ENCODE measurements around the gene SSH2.
"Not testable (repeated sequence)": the region's sequence is repeated elsewhere in the genome, so short reads cannot be mapped to it uniquely, and the experiment has no call there.

The SSH2 gene

GRCh38 chr17:29725408-29725807 is 204.6 kb downstream of the SSH2 start:
- in situ Hi-C loops (cut with MboI; ENCODE audit: low pct_unique_long_range_greater_than_20kb, low sequenced_read_pairs); DNase-seq: not testable (repeated sequence)

- in situ Hi-C loops (cut with MboI; ENCODE audit: low pct_unique_long_range_greater_than_20kb, low sequenced_read_pairs): no loop called here
- peak; percentile 92 for DNase-seq
Measured at GRCh38 chr17:29723278-29724047, 206.6 kb downstream of the SSH2 start.

- peak; percentile 96 for DNase-seq
- in situ Hi-C loops (cut with MboI; ENCODE audit: low pct_unique_long_range_greater_than_20kb, low sequenced_read_pairs): no loop called here
Measured at GRCh38 chr17:29722411-29723198, 207.4 kb downstream of the SSH2 start.

- in situ Hi-C loops (cut with MboI; ENCODE audit: low pct_unique_long_range_greater_than_20kb, low sequenced_read_pairs): no loop called here
Measured at GRCh38 chr17:29720551-29720950, 209.5 kb downstream of the SSH2 start.

GRCh38 chr17:29719469-29719868 is 210.6 kb downstream of the SSH2 start:
- in situ Hi-C loops (cut with MboI; ENCODE audit: low pct_unique_long_range_greater_than_20kb, low sequenced_read_pairs): no loop called here
- DNase-seq: no peak

More at GRCh38 chr17:29720551-29720950, 209.5 kb downstream of the SSH2 start:
- DNase-seq: peak; percentile 56

GRCh38 chr17:29718446-29719039 is 211.5 kb downstream of the SSH2 start:
- in situ Hi-C loops (cut with MboI; ENCODE audit: low pct_unique_long_range_greater_than_20kb, low sequenced_read_pairs): no loop called here
- no peak for DNase-seq

- no peak for DNase-seq
- in situ Hi-C loops (cut with MboI; ENCODE audit: low pct_unique_long_range_greater_than_20kb, low sequenced_read_pairs): no loop called here
Measured at GRCh38 chr17:29717817-29718216, 212.2 kb downstream of the SSH2 start.

- in situ Hi-C loops (cut with MboI; ENCODE audit: low pct_unique_long_range_greater_than_20kb, low sequenced_read_pairs): no loop called here
Measured at GRCh38 chr17:29716566-29716965, 213.5 kb downstream of the SSH2 start.

GRCh38 chr17:29715680-29716079 is 214.3 kb downstream of the SSH2 start:
- no peak for DNase-seq
- in situ Hi-C loops (cut with MboI; ENCODE audit: low pct_unique_long_range_greater_than_20kb, low sequenced_read_pairs): no loop called here

More at GRCh38 chr17:29716566-29716965, 213.5 kb downstream of the SSH2 start:
- DNase-seq: no peak

- in situ Hi-C loops (cut with MboI; ENCODE audit: low pct_unique_long_range_greater_than_20kb, low sequenced_read_pairs): no loop called here
- no peak for DNase-seq
Measured at GRCh38 chr17:29714146-29714545, 215.9 kb downstream of the SSH2 start.

- no peak for DNase-seq
- in situ Hi-C loops (cut with MboI; ENCODE audit: low pct_unique_long_range_greater_than_20kb, low sequenced_read_pairs): no loop called here
Measured at GRCh38 chr17:29713626-29714025, 216.4 kb downstream of the SSH2 start.

- no peak for DNase-seq
- in situ Hi-C loops (cut with MboI; ENCODE audit: low pct_unique_long_range_greater_than_20kb, low sequenced_read_pairs): no loop called here
Measured at GRCh38 chr17:29711588-29712385, 218.2 kb downstream of the SSH2 start.

- no peak for DNase-seq
Measured at GRCh38 chr17:29710891-29711418, 219.1 kb downstream of the SSH2 start.

GRCh38 chr17:29710520-29710884 is 219.5 kb downstream of the SSH2 start:
- in situ Hi-C loops (cut with MboI; ENCODE audit: low pct_unique_long_range_greater_than_20kb, low sequenced_read_pairs): no loop called here
- no peak for DNase-seq

More at GRCh38 chr17:29710891-29711418, 219.1 kb downstream of the SSH2 start:
- in situ Hi-C loops (cut with MboI; ENCODE audit: low pct_unique_long_range_greater_than_20kb, low sequenced_read_pairs): no loop called here

GRCh38 chr17:29709866-29710519 is 220.0 kb downstream of the SSH2 start:
- DNase-seq: no peak
- in situ Hi-C loops (cut with MboI; ENCODE audit: low pct_unique_long_range_greater_than_20kb, low sequenced_read_pairs): no loop called here

GRCh38 chr17:29707212-29707571 is 222.8 kb downstream of the SSH2 start:
- DNase-seq: no peak
- in situ Hi-C loops (cut with MboI; ENCODE audit: low pct_unique_long_range_greater_than_20kb, low sequenced_read_pairs): no loop called here

GRCh38 chr17:29706045-29706431 is 224.0 kb downstream of the SSH2 start:
- in situ Hi-C loops (cut with MboI; ENCODE audit: low pct_unique_long_range_greater_than_20kb, low sequenced_read_pairs): no loop called here
- no peak for DNase-seq

GRCh38 chr17:29705386-29705785 is 224.6 kb downstream of the SSH2 start:
- DNase-seq: no peak
- in situ Hi-C loops (cut with MboI; ENCODE audit: low pct_unique_long_range_greater_than_20kb, low sequenced_read_pairs): no loop called here

GRCh38 chr17:29699283-29699682 is 230.7 kb downstream of the SSH2 start:
- no peak for DNase-seq
- in situ Hi-C loops (cut with MboI; ENCODE audit: low pct_unique_long_range_greater_than_20kb, low sequenced_read_pairs): no loop called here

All from KBM-7 (cell line).